Measurements from ENCODE around the gene ACRBP. TPM values are rescaled to one million over a fixed set of nuclear protein-coding genes. Genes with fewer than 3 reads are reported as not detected.

The ACRBP gene
- total and polyA plus RNA-seq, 4 donors: 0.25 to 5.2 (median 1.8) TPM; not detected in 1

- H3K9me3 ChIP-seq (ENCODE audit: control insufficient read depth, low read length): no peaks in the 10 kb centered on the region
- no peaks in the 10 kb centered on the region for H3K27me3 ChIP-seq (ENCODE audit: control insufficient read depth in 1 of 2, insufficient read depth in 2 of 2, low read length in 1 of 2)
- 57 to 58% methylated on average over 4 of the region's 4 CpGs for WGBS, 2 donors
- no peaks in the 10 kb centered on the region for H3K36me3 ChIP-seq (ENCODE audit: control insufficient read depth in 1 of 2, insufficient read depth in 2 of 2, low read length in 1 of 2)
- no peak for ATAC-seq (ENCODE audit: low FRiP score)
- H3K4me1 ChIP-seq (ENCODE audit: control insufficient read depth in 1 of 2, insufficient read depth in 2 of 2, low read length in 2 of 2): no peaks in the 10 kb centered on the region
- intact Hi-C loops (cut with DNase I): no loop called here
- no peak overlapping the region for H3K4me3 ChIP-seq (ENCODE audit: low read length in 2 of 2)
- DNase-seq: no peak
- H3K27ac ChIP-seq (ENCODE audit: low read depth in 1 of 2, low read length in 2 of 2): no peak overlapping the region
These were observed 6.1 kb downstream of the ACRBP start for GRCh38 chr12:6641131-6641530.

DNA sequence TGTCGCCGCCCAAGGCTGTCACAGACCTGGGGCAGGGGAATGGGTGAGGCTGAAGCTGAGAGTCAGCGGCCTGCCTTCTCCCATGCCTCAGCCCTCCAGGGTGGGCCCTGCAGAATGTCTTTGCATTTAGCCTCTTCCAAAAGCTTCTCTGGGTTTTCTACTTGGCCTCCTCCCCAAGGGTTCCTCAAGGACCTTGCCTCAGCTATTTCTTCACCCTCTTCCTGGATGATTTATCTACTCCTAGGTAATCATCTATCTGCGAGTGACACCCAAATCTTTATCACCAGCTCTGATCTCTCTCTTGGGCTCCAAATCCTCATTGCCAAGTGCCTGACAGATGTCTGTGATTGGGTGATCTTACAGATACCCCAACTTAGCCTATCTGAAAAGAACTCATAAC, 6.7 kb downstream of the ACRBP start:
- no peak overlapping the region for H3K27ac ChIP-seq (ENCODE audit: low read depth in 1 of 2, low read length in 2 of 2)
- no peaks in the 10 kb centered on the region for H3K4me1 ChIP-seq (ENCODE audit: control insufficient read depth in 1 of 2, insufficient read depth in 2 of 2, low read length in 2 of 2)
- DNase-seq: no peak
- H3K4me3 ChIP-seq (ENCODE audit: low read length in 2 of 2): no peak overlapping the region
- no peaks in the 10 kb centered on the region for H3K9me3 ChIP-seq (ENCODE audit: control insufficient read depth, low read length)
- intact Hi-C loops (cut with DNase I): no loop called here
- no peaks in the 10 kb centered on the region for H3K27me3 ChIP-seq (ENCODE audit: control insufficient read depth in 1 of 2, insufficient read depth in 2 of 2, low read length in 1 of 2)
- no peak for ATAC-seq (ENCODE audit: low FRiP score)
- WGBS, 2 donors: 91 to 94% methylated on average over 4 of the region's 4 CpGs
- no peaks in the 10 kb centered on the region for H3K36me3 ChIP-seq (ENCODE audit: control insufficient read depth in 1 of 2, insufficient read depth in 2 of 2, low read length in 1 of 2)

DNA sequence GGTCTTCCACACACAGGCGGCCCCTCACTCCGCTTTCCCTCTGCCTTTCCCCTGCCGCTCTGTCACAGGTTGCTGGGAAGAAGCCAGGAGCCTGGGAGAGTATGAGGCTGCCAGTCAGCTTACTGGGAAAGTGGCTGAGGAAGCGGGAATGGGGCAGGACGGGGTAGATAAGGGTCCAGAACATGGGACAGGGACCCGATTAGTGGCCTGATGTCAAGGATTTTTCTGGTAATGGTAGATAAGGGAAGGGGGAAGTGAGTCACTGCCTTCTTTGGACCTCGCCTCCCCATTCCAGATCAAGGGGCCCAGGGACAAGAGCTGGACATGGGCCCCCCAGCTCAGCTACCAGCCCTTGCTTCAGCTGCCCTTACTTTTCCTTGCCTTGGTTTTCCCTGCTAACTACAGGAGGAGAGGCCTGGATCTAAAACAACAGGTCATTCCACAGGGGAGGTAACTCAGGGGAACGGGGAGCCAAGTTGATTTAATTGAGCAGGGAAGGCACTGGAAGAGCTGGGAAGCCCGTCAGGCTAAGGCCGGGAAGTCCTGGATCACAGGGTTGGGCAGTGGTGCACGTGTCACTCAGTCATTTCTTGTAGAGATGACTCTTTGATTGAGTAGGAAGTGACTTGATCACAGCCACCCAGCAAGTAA, 8.0 kb downstream of the ACRBP start:
- no peak overlapping the region for H3K27ac ChIP-seq (ENCODE audit: low read depth in 1 of 2, low read length in 2 of 2)
- ATAC-seq (ENCODE audit: low FRiP score): no peak
- H3K4me3 ChIP-seq (ENCODE audit: low read length in 2 of 2): no peak overlapping the region
- intact Hi-C loops (cut with DNase I): no loop called here
- H3K9me3 ChIP-seq (ENCODE audit: control insufficient read depth, low read length): no peaks in the 10 kb centered on the region
- H3K36me3 ChIP-seq (ENCODE audit: control insufficient read depth in 1 of 2, insufficient read depth in 2 of 2, low read length in 1 of 2): no peaks in the 10 kb centered on the region
- H3K4me1 ChIP-seq (ENCODE audit: control insufficient read depth in 1 of 2, insufficient read depth in 2 of 2, low read length in 2 of 2): no peaks in the 10 kb centered on the region
- 76 to 77% methylated on average over 11 of the region's 11 CpGs for WGBS, 2 donors
- no peaks in the 10 kb centered on the region for H3K27me3 ChIP-seq (ENCODE audit: control insufficient read depth in 1 of 2, insufficient read depth in 2 of 2, low read length in 1 of 2)
- no peak for DNase-seq

DNA sequence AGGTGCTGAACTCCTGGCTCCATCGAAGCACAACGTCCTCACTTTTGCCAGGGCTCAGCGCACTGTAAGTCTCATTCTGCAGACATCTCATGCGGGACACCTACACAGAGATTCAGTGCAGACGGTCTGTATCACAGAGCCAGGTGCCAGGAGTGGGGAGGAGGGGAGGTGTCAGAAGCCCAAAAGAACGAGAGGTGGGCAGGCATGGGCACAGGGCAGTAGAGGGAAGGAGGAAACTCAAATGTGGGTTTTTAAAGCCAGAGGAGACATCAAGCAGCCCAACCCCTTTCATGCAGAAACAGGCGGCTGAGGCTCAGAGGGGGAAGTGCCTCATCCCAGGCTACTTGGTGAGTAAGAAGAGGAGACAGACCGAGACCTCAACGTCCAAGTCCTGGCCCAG, 8.9 kb downstream of the ACRBP start:
- ATAC-seq (ENCODE audit: low FRiP score) (no peak), DNase-seq (peak in 1 of 2 donors; percentile 73)
- Histone ChIP-seq H3K4me3 (ENCODE audit: low read length in 2 of 2) (no peak overlapping the region), H3K4me1 (ENCODE audit: control insufficient read depth in 1 of 2, insufficient read depth in 2 of 2, low read length in 2 of 2) (no peaks in the 10 kb centered on the region), H3K9me3 (ENCODE audit: control insufficient read depth, low read length) (no peaks in the 10 kb centered on the region), H3K27ac (ENCODE audit: low read depth in 1 of 2, low read length in 2 of 2) (no peak overlapping the region), H3K36me3 (ENCODE audit: control insufficient read depth in 1 of 2, insufficient read depth in 2 of 2, low read length in 1 of 2) (no peaks in the 10 kb centered on the region), H3K27me3 (ENCODE audit: control insufficient read depth in 1 of 2, insufficient read depth in 2 of 2, low read length in 1 of 2) (no peaks in the 10 kb centered on the region)
- 80 to 84% methylated on average over 9 of the region's 9 CpGs for WGBS, 2 donors
- intact Hi-C loops (cut with DNase I): no loop called here

GRCh38 chr12:6635856-6636531, 11.2 kb downstream of the ACRBP start, which contains the start of gene LPAR5:
Gene LPAR5 (minus strand): TSS chr12:6635959. CDS start chr12:6621248, 14,711 bp downstream.
- Histone ChIP-seq H3K27ac (ENCODE audit: low read depth in 1 of 2, low read length in 2 of 2) (no peak within 1 kb of the TSS), H3K9me3 (ENCODE audit: control insufficient read depth, low read length) (no peaks in the 10 kb centered on the region), H3K27me3 (ENCODE audit: control insufficient read depth in 1 of 2, insufficient read depth in 2 of 2, low read length in 1 of 2) (no peaks in the 10 kb centered on the region), H3K4me3 (ENCODE audit: low read length in 2 of 2) (no peak within 1 kb of the TSS), H3K4me1 (ENCODE audit: control insufficient read depth in 1 of 2, insufficient read depth in 2 of 2, low read length in 2 of 2) (no peaks in the 10 kb centered on the region), H3K36me3 (ENCODE audit: control insufficient read depth in 1 of 2, insufficient read depth in 2 of 2, low read length in 1 of 2) (no peaks in the 10 kb centered on the region)
- peak; percentile 40 for ATAC-seq (ENCODE audit: low FRiP score)
- WGBS, 2 donors: 60 to 65% methylated on average over 18 of the region's 18 CpGs
- intact Hi-C loops (cut with DNase I): no loop called here
- DNase-seq: peak in 1 of 2 donors; percentile 74

GRCh38 chr12:6635375-6635855, 11.8 kb downstream of the ACRBP start:
- DNase-seq (no peak), ATAC-seq (ENCODE audit: low FRiP score) (no peak)
- H3K9me3 ChIP-seq (ENCODE audit: control insufficient read depth, low read length): no peaks in the 10 kb centered on the region
- no peak overlapping the region for H3K27ac ChIP-seq (ENCODE audit: low read depth in 1 of 2, low read length in 2 of 2)
- no peaks in the 10 kb centered on the region for H3K4me1 ChIP-seq (ENCODE audit: control insufficient read depth in 1 of 2, insufficient read depth in 2 of 2, low read length in 2 of 2)
- H3K36me3 ChIP-seq (ENCODE audit: control insufficient read depth in 1 of 2, insufficient read depth in 2 of 2, low read length in 1 of 2): no peaks in the 10 kb centered on the region
- H3K4me3 ChIP-seq (ENCODE audit: low read length in 2 of 2): no peak overlapping the region
- intact Hi-C loops (cut with DNase I): no loop called here
- H3K27me3 ChIP-seq (ENCODE audit: control insufficient read depth in 1 of 2, insufficient read depth in 2 of 2, low read length in 1 of 2): no peaks in the 10 kb centered on the region
- WGBS, 2 donors: 61 to 70% methylated on average over 5 of the region's 5 CpGs

DNA sequence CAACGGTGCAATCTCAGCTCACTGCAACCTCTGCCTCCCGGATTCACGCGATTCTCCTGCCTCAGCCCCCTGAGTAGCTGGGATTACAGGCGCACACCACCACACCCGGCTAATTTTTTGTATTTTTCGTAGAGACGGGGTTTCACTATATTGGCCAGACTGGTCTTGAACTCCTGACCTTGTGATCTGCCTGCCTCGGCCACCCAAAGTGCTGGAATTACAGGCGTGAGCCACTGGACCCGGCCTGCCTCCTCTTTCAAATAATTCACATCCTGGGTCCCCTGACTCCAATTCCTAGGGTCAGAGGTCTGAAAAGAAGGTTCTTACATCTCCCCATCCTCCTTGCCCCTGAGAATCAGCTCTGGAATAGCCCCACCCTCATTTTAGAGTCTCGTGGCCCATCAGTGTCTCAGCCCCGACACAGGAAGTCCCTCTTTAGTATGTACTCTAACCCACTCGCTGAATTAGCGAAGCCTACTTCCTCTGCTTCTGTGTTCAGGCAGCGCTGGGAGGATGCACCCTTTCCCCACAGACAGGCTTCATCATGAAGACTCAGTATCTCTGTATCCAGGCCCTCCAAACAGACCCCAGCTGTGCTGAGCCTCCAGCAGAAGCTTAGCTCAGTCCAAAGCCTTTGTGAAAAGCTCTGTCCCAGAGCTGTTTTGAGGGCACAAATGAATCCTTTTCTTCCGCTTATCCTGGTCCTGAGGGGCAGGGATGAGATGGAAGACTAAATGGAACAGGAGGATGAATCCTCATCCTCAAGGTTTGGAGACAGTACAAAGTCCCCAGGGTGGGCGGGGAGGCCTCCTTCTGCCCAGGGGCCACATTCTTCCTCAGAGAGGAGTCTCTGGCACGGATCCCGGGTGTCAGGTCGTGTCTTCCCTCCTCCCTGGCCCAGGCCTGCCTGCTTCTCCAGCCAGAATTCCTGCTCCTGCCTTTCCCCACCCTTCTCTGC, 14.9 kb downstream of the ACRBP start:
- DNase-seq (peak in 1 of 2 donors; percentile 56), ATAC-seq (ENCODE audit: low FRiP score) (no peak)
- Histone ChIP-seq H3K4me3 (ENCODE audit: low read length in 2 of 2) (no peak overlapping the region), H3K9me3 (ENCODE audit: control insufficient read depth, low read length) (no peaks in the 10 kb centered on the region), H3K27me3 (ENCODE audit: control insufficient read depth in 1 of 2, insufficient read depth in 2 of 2, low read length in 1 of 2) (no peaks in the 10 kb centered on the region), H3K36me3 (ENCODE audit: control insufficient read depth in 1 of 2, insufficient read depth in 2 of 2, low read length in 1 of 2) (no peaks in the 10 kb centered on the region), H3K4me1 (ENCODE audit: control insufficient read depth in 1 of 2, insufficient read depth in 2 of 2, low read length in 2 of 2) (no peaks in the 10 kb centered on the region), H3K27ac (ENCODE audit: low read depth in 1 of 2, low read length in 2 of 2) (no peak overlapping the region)
- intact Hi-C loops (cut with DNase I): no loop called here
- 70 to 71% methylated on average over 21 of the region's 21 CpGs for WGBS, 2 donors

- no peaks in the 10 kb centered on the region for H3K9me3 ChIP-seq (ENCODE audit: control insufficient read depth, low read length)
- no peaks in the 10 kb centered on the region for H3K27me3 ChIP-seq (ENCODE audit: control insufficient read depth in 1 of 2, insufficient read depth in 2 of 2, low read length in 1 of 2)
- no peak overlapping the region for H3K27ac ChIP-seq (ENCODE audit: low read depth in 1 of 2, low read length in 2 of 2)
- intact Hi-C loops (cut with DNase I): no loop called here
- H3K36me3 ChIP-seq (ENCODE audit: control insufficient read depth in 1 of 2, insufficient read depth in 2 of 2, low read length in 1 of 2): no peaks in the 10 kb centered on the region
- DNase-seq: no peak
- 62% methylated on average over 3 of the region's 3 CpGs for WGBS, 2 donors
- no peaks in the 10 kb centered on the region for H3K4me1 ChIP-seq (ENCODE audit: control insufficient read depth in 1 of 2, insufficient read depth in 2 of 2, low read length in 2 of 2)
- no peak for ATAC-seq (ENCODE audit: low FRiP score)
- no peak overlapping the region for H3K4me3 ChIP-seq (ENCODE audit: low read length in 2 of 2)
These were observed 15.7 kb downstream of the ACRBP start for GRCh38 chr12:6631549-6631961.

Measured in aorta (tissue), 5 donors.